Measurements from ENCODE around the gene CCM2.

The CCM2 gene

DNA sequence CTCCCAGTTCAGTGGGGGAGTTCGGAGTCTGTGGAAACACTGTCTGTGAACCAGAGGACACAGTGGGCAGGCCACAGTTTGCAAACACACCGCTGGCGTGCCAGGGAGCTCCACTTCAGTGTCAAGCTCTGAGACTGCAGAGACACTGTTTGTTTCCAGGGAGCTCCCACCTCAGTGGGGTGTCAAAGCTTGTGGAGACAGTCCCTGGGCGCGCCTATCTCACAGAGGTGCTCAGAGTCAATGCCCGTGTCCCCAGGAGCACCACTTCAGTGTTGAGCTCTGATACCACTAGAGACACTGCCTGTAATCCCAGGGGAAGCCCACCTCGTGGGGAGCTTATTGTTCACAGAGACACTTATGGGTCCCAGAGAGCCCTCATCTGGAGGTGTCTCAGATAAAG is 25.5 kb upstream of the CCM2 start:
- Histone ChIP-seq H3K4me3 (no peak overlapping the region), H3K27ac (no peak overlapping the region), H3K27me3 (no peaks in the 10 kb centered on the region), H3K4me1 (no peaks in the 10 kb centered on the region), H3K9me3 (no peaks in the 10 kb centered on the region), H3K36me3 (peaks cover 0 to 45% (median 0%) of the 10 kb centered on the region in 3 donors)
- DNase-seq = no peak
- intact Hi-C loops (cut with DNase I; ENCODE audit: low total_unique reads) = no loop called here
- TF ChIP-seq, protein P1, sequence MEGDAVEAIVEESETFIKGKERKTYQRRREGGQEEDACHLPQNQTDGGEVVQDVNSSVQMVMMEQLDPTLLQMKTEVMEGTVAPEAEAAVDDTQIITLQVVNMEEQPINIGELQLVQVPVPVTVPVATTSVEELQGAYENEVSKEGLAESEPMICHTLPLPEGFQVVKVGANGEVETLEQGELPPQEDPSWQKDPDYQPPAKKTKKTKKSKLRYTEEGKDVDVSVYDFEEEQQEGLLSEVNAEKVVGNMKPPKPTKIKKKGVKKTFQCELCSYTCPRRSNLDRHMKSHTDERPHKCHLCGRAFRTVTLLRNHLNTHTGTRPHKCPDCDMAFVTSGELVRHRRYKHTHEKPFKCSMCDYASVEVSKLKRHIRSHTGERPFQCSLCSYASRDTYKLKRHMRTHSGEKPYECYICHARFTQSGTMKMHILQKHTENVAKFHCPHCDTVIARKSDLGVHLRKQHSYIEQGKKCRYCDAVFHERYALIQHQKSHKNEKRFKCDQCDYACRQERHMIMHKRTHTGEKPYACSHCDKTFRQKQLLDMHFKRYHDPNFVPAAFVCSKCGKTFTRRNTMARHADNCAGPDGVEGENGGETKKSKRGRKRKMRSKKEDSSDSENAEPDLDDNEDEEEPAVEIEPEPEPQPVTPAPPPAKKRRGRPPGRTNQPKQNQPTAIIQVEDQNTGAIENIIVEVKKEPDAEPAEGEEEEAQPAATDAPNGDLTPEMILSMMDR (IDR thresholded peaks at IDR 0.05) = no peak

GRCh38 chr7:44975331-44976039 is 24.5 kb upstream of the CCM2 start:
- Histone ChIP-seq H3K9me3 (no peaks in the 10 kb centered on the region), H3K27me3 (no peaks in the 10 kb centered on the region), H3K36me3 (peaks cover 0 to 52% (median 0%) of the 10 kb centered on the region in 3 donors), H3K4me1 (no peaks in the 10 kb centered on the region), H3K4me3 (no peak overlapping the region), H3K27ac (no peak overlapping the region)
- DNase-seq = no peak
- intact Hi-C loops (cut with DNase I; ENCODE audit: low total_unique reads) = no loop called here
- TF ChIP-seq, protein P1 (IDR thresholded peaks at IDR 0.05) = no peak

- Histone ChIP-seq H3K4me1 (no peaks in the 10 kb centered on the region), H3K27me3 (no peaks in the 10 kb centered on the region), H3K9me3 (no peaks in the 10 kb centered on the region), H3K36me3 (peaks cover 0 to 59% (median 4%) of the 10 kb centered on the region in 3 donors), H3K4me3 (no peak overlapping the region), H3K27ac (no peak overlapping the region)
- DNase-seq = no peak
- intact Hi-C loops (cut with DNase I; ENCODE audit: low total_unique reads) = no loop called here
- TF ChIP-seq, protein P1 (IDR thresholded peaks at IDR 0.05) = no peak
Observed at GRCh38 chr7:44976040-44976745, 23.8 kb upstream of the CCM2 start.

GRCh38 chr7:44976746-44977196 is 23.2 kb upstream of the CCM2 start:
- no peak for DNase-seq
- H3K27me3 ChIP-seq = no peaks in the 10 kb centered on the region
- H3K9me3 ChIP-seq = no peaks in the 10 kb centered on the region
- no peak overlapping the region for H3K4me3 ChIP-seq
- TF ChIP-seq, protein P1 (IDR thresholded peaks at IDR 0.05) = no peak
- no peaks in the 10 kb centered on the region for H3K4me1 ChIP-seq
- no peak overlapping the region for H3K27ac ChIP-seq
- H3K36me3 ChIP-seq = peaks cover 0 to 65% (median 10%) of the 10 kb centered on the region in 3 donors
- intact Hi-C loops (cut with DNase I; ENCODE audit: low total_unique reads) = no loop called here

GRCh38 chr7:44977304-44977958 is 22.6 kb upstream of the CCM2 start:
- Histone ChIP-seq H3K4me1 (no peaks in the 10 kb centered on the region), H3K27me3 (no peaks in the 10 kb centered on the region), H3K9me3 (no peaks in the 10 kb centered on the region), H3K36me3 (peaks cover 0 to 71% (median 14%) of the 10 kb centered on the region in 3 donors), H3K4me3 (no peak overlapping the region), H3K27ac (no peak overlapping the region)
- no peak for DNase-seq
- TF ChIP-seq, protein P1 (IDR thresholded peaks at IDR 0.05) = no peak
- intact Hi-C loops (cut with DNase I; ENCODE audit: low total_unique reads) = no loop called here

All from tibial artery (tissue), 4 donors.